ENCODE measurements around the gene SMCO3.
A peak's percentile ranks its signal among the peaks of the same experiment; 100 is the strongest.

SMCO3 gene

DNA sequence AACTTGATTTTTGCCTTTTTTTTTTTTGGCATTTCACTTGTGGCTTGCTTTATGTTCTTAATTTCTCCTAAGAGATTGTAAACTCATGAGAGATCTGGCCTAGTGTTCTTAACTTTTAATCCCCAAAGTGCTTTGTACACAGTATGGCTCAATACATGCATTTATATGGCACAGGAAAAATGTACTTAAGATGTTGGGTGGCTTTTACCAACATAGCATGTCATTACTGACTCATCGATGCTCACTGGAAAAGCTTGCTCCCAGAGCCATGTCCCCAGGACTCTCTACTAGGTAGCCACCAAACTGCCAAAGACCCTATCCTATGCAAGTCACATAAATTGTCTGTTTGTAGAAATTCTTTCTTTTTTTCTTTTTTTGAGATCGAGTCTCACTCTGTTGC is 13.1 kb upstream of the SMCO3 start:
- DNase-seq (ENCODE audit: low spot score): no peak

DNA sequence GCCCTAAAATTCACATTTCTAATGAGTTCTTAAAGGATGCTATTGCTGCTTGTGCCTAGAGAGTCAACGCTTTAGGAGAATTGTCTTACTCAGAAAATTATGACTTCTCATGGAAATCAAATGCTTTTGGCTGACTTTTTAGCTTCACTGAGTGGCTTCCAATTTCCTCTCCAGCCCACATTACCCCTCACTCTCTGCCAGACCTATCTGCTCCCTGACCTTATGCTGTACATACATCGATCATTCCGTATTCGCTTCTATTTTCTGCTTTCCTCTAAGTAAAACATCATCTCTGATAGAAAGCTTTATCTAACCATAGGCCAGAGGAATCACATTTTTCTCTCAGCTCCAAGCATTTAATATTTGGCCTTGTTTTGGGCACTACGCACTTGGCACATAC is 12.5 kb upstream of the SMCO3 start:
- DNase-seq (ENCODE audit: low spot score): no peak

DNA sequence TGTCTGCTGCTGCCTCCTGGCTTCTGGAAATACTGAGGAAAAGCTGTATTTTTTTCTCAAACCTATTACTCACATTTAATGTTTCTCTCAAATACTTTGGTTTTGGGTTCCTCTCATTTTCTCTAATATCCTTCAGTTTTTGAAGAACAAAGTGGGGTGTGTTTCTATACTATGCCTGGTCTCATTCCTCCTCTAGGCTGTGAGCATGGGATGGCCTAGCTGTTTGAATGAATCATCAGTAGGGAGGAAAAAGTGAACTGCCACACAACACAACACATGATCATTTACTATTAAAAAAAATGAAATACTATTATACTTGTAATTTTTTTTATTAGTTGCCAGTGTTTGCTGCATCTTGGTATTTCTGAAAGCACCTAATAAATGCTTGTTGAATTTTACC is 11.3 kb upstream of the SMCO3 start:
- no peak for DNase-seq (ENCODE audit: low spot score)

DNA sequence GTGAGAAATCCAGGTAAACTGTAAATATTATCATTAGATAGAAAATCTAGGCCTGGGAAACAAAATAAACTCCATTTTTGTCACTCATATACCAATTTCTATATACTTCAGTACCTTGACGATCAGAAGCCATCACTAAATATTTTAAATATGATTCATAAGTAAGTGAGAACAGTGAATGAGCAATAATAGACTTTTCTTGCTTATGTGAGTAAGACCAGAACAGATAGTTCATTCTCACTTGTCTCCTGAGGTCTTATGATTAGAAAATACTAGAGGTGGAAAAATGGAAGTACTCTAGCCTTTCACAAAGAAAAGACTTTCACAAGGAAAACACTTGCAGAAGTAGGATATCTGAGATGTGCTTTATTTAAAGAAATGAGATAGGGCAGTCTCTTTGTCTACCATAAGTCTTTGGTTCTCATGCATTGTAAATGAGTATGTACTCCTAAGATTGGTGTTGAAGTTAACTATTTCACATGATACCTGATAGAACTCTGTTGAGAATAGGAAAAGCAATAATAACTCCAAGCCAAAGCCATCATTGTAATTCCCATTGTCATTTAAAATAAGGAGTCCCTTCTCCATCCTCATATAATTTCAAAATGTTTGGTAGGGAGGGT is 10.1 kb upstream of the SMCO3 start:
- no peak for DNase-seq (ENCODE audit: low spot score)

DNA sequence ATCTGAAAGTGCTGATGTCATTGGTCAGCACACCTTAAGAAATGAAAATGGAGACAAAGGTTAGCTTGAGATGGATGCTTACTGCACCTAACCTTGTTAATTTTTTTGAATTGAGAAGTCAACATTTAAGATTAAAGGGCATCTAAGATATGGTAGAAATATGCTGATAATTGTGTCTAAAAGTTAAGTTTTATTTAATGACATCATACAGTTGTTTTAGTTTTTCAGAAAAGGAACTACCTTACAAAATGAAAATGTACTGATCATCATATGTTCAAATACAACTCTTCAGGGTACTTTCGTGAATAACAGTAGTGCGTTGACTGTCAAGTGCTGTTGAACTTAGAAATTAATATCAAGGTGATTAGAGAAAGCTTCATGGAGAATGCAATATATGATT is 2.5 kb downstream of the SMCO3 start:
- DNase-seq (ENCODE audit: low spot score): no peak

DNA sequence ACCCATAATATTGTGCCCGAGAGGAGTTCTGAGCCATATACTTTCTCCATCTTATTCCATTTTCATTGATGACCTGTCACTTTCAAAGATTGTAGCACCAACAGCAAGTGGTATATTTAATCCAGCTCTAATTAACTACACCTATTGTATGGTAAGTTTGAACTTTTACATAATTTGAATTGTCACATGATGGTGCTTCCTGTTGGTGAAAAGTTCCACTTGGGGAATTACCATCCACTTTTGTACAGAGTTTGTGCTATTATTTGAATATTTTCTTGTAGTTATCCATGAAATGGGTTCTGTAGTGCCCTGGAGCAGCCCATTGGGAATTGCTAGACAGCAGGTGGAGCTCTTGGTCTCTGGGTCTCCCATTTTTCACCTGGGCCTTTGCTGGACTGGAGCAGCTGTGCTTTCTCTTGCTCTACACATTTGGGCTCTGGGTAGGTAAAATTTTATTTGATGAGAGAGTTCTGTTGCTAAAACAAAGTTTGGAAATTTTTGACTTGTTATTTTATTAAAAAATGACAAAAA is 3.0 kb downstream of the SMCO3 start:
- no peak for DNase-seq (ENCODE audit: low spot score)

DNA sequence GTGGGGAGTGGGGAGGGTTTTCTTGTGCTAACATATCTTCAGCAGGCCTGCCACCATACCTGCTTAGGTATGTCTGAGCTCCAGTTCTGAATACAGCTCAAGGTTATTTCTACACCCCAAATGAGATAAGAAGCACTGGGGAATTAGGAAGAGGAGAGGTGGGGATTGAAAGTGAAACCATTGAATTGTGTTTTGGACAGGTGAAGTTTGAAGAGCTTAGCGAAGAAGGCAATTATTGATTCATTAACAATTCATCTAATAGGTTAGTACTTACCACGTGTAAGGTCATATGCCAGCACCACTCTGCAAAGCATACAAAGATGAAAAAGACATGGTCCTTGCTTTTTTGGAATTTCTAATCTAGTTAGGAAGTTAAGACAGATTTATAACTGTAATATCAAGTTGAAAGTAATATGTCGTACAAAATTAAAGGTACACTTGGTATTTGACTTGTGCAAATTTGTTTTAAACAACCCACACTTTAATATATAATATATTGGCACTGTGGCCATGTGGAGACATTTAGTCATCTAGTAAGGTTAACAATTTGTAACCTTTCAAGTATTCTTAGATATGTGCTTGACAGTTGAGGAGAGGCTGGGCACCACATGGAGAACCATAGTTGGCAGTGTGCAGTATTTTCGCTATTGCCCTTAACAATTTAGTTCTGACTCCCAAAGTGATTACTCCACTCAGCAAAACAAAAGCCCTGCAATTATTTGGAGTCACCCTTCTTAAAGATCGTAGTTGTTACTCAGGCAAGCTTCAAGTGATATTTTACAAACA is 3.6 kb downstream of the SMCO3 start:
- no peak for DNase-seq (ENCODE audit: low spot score)

DNA sequence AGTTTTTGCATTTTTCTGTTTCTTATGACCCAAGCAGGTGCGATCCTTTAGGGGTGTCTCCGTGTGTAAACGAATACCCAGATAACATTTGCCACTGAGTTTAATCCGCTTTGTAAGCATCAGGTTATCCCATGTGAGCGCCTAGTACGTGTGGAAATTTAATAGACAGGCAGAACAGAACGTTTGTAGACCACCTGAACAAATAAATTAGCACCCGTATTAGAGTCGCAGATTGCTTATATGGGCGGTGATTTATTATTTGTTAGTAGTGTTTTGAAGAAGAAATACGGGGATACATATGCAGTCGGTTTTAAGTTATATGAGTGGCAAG is 10.2 kb downstream of the SMCO3 start:
- DNase-seq (ENCODE audit: low spot score): no peak

DNA sequence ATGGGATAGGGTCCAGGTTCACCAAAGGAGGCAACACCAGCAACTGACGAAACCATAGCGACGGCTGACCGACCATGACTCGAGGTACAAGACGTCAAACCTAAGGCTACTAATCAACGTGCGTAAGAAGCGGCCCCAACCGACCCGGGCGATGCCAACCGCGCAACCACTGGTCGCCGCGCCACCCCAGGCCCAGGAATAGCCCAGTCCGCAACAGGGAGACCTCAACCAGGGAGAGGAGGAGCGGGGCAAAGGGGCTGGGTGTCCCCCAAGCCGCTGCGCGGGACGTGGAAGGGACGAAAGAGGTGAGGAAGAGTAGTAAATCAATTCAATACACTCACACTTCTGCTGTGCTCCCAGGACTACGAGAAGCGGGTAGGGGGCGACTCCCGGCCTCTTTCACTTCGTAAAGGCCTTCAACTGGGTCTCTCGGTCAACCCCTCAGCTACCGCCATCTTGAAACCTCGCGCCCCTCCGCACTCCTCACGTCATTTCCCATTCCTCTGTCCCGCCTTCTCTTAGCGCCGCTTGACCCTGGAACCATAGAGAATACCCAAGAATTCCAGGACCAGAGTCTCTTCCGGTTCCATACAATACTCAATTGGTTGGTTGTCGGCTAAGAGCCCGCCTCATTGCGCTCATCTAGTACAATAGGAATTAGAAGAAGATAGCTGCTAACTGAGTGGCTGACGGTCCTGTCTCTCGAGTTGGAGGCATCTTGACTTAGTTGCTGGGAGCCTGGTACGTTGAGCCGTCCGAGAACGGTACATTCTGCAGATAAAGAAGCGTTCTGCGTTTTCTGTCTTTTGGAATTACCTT is 10.8 kb downstream of the SMCO3 start, which contains the start of the genes C12orf60 and WBP11:
Gene C12orf60, plus strand, starts transcription at position 660 of the 819 bp plus-strand sequence. CDS start 19,266 bp downstream, outside the sequence.
Gene WBP11, minus strand, starts transcription at position 468 of the 819 bp plus-strand sequence. CDS start 2,095 bp downstream, outside the sequence.
- peak; percentile 99 for DNase-seq (ENCODE audit: low spot score)

DNA sequence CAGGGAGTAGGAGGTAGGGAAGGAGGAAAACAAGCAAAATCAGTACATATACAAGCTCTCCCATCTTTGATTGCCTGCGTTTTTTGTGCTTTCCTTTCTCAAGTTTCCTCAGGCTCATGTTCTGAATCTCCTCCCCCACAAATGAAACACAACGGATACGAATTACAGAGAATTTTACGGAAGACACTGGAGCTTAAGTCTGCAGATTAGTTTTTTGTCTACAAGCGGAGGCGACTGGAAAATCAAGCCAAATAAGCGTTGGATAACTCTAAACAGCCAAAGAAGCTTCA is 11.3 kb downstream of the SMCO3 start:
- DNase-seq (ENCODE audit: low spot score): peak; percentile 11

DNA sequence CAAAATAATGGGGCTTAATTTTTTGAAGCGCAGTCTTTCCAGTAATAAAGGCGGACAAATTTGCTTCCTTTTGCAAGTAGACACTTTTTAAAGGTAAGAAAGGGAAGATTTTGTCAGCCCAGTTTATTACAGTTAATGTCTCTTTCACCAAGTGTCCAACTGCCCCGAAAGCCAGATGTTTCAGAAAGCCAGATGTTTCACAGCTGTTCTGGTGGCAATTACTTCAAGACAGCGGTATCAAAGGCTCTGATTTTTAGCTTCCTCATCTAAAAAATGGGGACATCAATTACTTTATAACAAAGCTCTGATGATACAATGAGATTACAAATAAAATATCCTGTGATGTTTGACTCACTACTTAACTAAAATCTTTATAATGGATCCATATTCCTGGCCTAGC is 11.7 kb downstream of the SMCO3 start:
- DNase-seq (ENCODE audit: low spot score): no peak

DNA sequence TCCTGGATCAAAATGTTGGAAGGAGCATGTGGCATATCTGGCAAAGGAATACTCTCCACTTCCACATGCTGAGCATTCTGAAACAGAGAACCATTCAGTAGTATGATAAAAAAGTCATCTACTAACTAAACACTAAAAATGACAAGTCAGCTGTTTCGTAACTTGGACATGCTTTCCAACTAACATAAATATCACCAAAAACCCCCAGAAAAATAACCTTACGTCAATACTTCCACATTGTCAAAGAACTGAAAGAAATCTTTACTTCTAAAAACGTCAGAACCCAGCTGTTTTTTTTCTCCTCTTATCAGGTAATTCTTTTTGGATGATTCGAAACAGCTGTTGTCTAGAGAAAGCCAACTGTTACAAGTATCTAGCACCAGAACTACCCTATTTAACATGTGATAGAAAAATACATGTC is 18.9 kb downstream of the SMCO3 start:
- DNase-seq (ENCODE audit: low spot score): no peak

DNA sequence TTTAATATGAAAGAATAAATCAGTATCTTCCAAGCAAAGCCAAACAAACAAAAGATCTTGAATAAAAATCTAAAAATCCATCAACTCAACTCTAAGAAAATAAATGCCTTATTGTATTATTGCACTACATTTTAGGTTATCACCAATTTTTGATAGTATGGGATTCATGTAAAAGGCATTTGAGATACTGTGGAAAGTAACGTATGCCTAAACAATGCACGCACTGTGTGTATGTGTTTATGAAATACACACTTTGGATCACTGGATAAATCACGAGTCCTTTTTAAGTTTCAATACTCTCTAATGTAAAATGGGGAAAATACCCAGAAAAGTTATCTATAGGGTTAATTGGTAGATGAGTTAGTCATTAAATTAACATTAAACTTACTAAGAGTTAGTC is 28.4 kb downstream of the SMCO3 start:
- no peak for DNase-seq (ENCODE audit: low spot score)

DNA sequence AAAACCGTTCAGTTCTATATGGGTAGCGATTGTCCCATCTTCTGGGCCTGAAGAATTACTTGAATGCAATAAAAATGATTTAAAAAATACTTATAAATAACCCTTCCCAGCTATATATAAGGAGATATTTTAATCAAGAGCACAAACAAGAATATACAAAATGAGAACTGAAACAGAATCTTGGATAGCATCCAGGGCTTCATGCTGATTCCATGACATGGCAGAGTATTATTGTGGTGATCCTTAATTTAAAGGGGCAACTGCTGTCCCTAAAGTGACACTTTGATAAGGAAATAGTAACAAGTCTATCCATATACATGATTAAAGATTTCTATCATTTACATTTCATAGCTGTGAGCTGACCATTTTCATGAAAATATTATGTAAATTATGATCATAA is 29.5 kb downstream of the SMCO3 start:
- DNase-seq (ENCODE audit: low spot score): no peak

DNA sequence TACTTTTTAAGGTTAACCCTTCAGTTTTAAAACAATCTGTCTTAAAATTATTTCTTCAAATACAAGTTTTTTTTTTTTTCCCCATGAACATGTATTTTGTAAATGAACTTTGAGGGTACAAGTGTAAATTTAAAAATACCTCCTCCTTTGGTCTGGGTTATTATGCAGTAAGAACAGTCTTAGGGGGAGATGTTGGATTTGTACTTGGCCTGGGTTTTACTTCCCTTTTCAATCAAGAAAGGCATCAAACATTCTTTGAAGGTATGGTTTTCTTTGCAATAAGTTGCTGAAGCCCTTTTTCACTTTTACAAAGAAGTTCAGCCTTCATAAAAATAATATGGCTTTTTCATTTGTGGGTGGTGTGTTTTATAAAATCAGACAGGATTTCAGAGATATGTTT is 31.2 kb downstream of the SMCO3 start:
- no peak for DNase-seq (ENCODE audit: low spot score)

DNA sequence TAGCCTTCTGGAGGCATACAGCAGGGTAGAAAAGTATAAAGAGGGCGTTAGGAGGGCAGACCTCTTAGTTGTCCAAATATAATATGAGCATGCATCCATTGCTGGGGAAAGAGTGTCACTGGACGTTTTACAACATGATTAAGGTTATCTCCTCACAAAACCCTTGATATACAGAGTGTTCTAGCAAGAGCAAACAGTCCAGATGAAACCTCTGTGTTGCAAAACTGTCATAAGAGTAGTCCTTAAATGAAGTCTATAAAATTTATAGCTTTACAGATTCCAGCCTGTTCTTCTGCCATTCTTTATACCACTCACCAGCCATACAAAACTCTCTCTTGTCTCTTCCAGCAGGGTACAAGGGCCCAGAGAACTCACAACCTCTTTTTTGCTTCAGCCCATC is 32.4 kb downstream of the SMCO3 start:
- no peak for DNase-seq (ENCODE audit: low spot score)

DNA sequence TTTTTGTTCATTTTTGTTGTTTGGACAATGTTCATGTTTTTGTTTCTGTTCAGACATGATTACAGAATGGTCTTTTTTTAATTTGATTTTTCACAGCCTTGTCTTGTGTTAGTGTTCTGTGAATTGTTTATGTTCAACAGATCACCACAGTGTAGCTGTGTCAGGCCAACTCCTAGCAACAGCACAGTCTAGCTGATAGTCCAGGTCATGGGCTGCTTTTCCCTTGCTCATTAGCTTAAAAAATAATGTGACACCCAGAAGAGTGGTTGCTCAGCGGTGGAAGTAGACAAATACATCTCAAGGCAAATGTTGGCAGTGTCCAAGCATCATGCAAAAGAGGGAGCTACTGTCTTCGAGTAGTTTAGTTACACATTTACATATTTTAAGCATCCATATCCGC is 33.1 kb downstream of the SMCO3 start:
- no peak for DNase-seq (ENCODE audit: low spot score)

DNA sequence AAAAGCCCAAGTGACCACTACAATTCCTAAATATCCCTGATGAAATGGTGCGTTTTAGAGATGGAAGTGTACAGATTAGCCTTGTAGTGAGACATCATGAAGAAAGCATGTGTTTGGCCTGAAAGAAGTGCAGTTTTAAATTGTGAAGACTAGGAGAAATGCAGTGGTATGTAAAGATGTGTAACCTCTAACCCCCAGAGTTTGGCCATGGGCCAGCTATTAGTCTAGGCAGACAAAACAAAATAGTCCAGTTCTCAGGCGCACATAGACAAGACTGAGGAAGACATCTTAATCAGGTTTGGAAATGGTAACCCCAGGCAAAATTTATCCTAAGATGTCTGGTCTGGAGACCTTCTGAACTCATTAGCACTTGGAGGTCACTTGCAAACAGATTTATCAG is 34.1 kb downstream of the SMCO3 start:
- DNase-seq (ENCODE audit: low spot score): no peak

DNA sequence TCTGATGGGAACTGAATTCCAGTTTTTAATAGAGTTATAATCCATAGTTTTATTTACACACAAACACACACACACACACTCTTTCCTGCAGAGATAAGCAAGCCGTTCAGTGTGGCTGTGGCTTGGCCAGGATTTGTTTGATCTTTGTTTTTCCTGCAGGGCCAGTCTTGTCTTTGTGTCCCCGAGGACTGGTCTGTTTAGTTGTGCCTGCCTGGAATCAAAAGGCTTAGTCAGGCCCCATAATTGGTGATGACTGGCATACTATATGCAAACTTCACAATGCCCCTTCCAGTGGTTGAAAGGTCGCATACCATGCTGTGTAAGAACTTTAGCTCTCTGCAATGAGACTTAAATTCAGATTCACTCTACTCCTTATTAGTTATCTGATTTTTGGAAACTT is 36.7 kb downstream of the SMCO3 start:
- no peak for DNase-seq (ENCODE audit: low spot score)

DNA sequence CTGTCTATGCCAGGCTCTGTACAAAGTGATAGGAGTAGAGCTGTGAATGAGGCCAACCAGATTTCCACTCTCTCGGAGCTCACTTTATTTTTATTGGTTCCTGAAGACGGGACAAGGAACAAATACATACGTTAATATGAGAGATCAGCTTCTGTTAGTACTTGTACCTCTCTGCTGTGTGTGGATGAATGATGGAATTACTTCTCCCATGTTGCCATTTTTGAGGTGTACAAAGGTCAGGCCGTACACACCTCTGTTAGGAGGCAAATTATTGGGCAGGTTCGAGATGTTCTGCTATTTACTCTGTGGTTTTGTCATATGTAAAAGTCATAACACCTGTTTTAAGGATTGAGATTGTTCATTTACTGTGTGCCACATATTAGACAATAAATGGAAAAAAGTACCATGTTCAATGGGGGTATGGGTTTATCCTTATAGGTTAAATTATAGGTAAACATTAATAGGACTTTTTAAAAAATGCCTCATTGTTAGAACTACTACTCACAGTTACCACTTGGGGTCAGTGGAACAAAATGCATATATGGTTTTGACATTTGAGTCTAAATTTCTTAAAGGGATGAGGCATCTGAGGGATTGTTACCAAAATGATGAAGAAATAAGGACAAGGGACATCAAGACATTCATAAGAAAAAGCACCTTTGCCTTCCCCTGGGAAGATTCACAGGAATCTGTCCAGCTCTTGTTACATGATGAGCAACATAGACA is 37.6 kb downstream of the SMCO3 start:
- DNase-seq (ENCODE audit: low spot score): no peak

DNA sequence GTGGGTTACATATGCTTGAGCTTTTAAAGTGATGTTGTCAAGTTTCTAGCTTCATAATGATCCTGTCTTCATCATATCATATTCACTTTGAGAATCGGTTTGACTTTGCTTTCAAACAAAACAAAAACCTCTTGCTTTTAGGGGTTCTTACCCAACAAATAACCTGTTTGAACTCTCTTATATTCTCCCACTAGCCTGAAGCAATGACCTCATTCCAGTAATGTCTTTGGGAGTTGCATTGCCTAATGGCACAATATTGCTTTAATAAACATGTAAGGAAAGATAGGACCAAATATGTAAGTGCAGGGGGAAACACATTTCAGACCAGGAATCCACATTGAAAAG is 38.4 kb downstream of the SMCO3 start:
- DNase-seq (ENCODE audit: low spot score): no peak

DNA sequence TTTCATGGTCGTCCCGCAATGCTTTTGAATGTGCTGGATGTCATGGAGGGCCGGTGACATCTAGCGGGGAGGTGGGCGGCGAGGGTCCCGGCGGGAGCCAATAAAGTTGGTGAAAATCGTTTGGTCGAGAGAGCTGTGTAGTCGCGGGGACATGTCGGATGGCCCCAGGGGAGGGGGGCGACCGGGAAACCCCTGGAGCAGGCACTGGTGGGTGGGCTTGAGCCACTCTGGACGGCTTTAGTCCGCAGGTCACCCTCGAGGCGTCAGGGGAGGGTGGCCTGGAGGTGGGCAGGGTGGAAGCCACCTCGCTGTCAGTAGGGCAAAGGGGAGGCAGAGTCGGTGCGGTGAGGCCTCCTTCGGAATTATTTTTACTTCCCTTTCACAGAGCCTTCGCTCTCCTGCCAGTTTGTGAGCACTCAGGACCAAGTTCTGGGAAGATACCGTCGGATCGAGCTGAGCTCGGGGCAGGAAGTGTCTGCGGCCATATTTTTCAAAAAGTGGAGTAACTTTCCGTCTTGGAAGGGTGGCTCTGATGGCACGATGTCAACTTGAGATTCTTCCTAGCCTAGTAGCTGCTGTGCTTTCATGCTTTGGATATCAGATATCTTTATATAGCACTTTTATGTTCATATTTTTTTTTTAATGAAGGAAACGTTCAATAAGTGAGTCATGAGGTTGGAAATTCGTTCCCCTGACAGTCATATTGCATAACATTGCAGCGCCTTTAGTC is 38.9 kb downstream of the SMCO3 start:
- peak; percentile 41 for DNase-seq (ENCODE audit: low spot score)

Data from putamen (tissue), 1 donor.